CD4-positive, alpha-beta T cell treated with Interleukin-6 for 4 hours (primary cell): ENCODE measurements around the gene ITPRIPL2.

Experiments
- DNase-seq: peaks from one replicate; pipeline ENCODE4 v3.0.0-alpha.2; 2020; ENCODE audit warnings: mixed read lengths

ITPRIPL2 gene

DNA sequence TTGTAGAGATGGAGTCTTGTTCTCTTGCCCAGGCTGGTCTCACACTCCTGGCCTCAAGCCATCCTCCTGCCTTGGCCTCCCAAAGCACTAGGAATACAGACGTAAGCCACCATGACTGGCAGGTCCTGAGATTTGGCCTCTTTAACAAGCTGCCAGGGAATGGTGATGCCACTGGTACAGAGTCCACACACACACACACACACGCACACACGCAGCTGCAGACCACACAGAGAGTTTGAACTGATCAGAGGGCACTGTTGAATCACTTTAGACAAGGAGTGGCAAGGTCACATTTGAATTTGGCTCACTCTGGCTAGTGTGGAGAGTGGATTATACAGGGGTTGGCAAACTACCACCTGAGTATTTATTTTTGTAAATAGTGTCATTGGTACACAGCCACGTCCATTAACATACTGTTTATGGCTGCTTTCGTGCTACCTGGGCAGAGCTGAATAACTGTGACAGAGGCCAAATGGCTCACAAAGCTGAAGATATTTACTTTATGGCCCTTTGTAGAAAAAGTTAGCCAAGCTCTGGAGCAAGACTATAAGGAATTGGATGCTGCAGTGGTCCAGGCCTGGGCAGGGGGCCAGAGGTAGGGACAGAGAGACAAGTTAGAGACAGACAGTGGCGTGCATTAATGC lies 9.9 kb downstream of the ITPRIPL2 start:
- no peak for DNase-seq

DNA sequence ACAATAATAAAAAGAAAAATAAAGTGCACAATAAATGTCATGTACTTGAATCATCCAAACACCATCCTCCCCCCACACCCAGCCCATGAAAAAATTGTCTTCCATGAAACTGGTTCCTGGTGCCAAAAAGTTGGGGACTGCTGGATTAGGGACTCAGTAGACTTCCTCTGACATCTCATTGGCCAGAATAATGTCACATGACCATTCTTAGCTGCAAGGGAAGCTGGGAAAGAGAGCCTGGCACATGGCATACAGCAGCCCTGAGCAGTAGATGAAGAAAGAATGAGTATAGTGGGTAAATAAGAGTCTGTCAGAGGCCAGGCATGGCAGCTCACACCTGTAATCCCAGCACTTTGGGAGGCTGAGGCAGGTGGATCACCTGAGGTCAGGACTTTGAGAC lies 12.5 kb downstream of the ITPRIPL2 start:
- no peak for DNase-seq

DNA sequence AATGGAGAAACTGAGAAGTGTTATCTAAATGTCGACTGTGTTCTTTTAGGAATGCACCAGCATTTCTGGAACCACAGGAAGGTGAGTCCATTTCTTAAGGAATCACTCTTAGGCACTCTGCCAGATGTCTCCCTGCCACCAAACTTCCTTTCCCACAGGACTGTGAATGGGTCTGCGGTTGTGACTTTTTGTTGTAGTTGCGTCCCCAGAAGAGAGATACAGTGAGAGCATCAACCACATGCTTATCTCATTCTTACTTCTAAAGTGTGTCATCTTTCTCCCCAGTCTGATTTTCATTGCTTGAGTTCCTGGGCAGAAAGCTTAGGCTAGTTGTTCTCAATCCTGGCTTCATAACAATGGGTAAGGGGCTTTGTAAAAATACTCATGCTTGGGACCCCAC lies 13.4 kb downstream of the ITPRIPL2 start:
- no peak for DNase-seq

DNA sequence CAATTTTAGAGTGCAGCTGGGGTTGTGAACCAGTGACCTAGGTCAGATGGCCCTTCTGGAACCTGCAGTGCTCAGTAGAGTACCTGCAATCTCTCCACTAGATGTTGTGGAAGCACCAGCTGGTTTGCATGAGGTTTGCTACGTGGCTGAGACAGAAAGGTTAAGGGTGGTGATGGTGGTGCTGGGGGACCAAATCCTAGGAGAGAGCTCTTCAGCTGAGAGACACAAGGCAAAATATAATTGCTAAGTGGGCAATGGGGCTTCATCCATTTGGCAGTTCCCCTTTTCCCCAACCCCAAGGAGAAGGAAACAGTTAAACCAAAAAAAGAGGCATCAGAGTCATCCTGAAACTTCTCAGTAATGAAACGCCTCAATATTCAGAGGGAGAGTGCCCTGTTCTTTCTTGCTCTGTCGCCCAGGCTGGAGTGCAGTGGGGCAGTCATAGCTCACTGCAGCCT lies 13.9 kb downstream of the ITPRIPL2 start:
- DNase-seq = no peak

DNA sequence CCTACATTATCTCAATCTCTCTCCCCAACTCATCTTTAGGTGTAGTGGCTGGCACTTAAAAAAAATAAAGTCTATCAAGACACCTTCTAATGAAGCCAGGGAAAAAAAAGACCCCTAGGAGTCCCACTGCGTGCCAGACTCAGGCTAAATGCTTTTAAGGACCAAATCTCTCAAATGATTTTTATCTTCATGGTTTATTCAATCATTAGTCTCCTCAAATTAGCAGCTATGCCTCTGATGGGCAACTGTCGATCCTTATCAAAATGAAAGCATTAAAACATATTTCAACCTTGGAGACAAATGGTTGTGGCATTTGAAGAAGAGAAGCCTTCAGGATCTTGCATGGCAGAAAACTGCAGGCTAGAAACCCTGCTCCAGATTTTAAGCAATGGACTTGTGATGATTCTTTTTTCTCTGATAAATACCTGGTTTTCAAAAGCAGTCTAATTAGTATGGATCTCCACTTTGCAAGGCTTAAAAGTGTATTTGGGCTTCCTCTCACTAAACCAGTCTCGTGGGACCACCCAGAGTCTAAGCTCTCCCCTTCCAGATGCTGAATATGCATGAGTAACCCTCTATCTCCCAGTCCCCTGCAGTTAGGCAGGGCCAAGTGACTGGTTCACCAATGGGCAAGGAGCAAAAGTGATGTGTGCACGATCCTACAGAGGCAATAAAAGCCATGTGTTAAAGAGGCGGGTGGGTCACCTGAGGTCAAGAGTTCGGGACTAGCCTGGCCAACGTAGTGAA lies 14.9 kb downstream of the ITPRIPL2 start:
- DNase-seq = no peak

DNA sequence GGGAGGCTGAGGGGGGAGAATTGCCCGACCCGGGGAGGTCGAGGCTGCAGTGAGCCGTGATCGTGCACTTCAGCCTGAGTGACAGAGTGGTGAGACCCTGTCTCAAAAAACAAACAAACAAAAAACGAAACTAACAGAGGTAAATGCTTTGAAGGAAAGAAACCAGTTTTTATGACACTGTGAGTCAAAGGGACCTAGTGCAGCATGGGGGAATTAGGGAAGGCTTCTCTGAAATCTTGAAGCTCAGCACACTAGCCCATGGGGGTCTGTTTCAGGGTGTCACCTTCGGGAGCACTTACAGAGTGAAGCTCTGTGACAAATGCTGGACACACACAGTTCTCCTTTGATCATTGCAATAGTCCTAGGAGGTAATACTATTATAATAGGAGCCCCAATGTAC lies 16.6 kb downstream of the ITPRIPL2 start:
- no peak for DNase-seq

DNA sequence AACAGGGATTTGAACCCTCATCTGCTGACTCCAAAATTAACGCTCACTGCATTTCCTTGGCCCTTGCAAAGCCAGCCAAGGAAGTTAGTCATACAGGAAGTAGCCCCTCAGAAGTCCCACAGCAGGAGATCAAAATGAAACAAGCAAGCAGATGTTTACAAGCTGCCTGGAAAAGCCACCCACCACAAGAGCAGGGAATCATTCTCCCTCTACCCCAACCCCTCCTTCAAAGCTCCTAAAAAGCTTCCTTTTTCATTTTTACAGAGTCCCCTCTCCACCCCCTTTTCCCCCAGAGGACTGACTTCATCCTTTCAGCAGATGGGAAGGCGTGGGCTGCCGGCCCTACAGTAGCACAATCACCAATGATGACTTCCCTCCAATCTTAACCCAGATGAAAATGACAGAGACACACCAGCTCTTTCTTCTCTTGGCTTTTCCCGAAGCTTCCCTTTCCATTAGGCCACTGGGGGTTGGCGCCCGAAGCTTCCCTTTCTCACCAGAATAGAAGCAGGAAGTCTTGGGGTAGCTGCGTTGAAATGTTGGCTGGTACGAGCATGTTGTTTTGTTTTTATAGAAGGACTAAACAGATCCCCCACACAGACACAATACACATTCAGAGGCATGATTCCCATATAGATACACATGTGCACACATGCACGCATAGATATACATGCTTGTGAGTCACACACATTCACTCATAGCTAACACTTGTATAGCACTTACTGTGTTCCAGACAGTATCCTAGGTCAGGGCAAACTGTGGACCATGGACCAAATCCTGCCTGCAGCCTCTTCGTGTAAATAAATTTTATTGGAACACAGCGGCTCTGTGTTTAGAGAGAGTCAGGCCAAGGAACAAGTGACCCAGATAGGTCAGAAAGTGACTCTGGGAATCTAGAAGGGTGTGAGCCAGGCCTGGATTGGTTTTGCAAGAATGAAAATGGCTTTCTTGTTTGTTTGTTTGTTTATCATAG lies 17.4 kb downstream of the ITPRIPL2 start:
- DNase-seq = no peak

DNA sequence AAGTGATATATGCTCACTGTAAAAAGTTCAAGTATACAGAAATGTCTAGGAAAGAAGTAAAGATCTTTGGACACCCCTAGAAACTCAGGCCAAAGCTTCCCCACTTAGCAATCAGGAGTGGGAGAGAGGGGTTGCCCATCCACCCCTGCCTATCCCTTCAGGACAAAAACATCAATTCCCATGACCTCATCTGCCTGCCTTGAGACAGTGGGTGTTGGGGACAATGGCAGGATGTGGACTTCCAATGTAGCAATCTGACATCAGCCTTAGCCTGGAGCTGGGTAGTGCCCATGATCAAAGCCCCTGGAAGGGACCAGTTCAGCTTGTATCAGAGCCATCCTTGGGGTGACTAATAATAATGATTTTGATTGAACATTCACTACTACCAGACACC lies 18.1 kb downstream of the ITPRIPL2 start:
- no peak for DNase-seq

DNA sequence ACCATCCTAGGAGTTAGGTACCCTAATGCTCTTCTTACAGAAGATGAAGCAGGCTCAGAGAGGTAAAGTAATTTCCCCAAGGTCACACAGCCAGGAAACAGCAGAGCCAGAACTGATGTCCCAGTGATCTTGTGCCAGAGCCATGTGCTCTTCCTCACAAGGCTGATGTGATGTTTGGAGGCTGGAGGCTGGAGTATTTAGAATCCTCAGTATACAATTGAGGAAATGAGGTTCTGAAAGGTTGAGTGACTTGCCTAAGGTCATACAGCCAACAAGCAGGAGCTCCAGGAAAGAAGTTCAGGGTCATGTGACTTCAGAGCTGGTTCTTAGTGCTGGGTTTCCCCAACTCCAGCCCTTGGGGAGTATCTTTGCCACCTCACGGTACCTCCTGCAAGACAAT lies 18.5 kb downstream of the ITPRIPL2 start:
- no peak for DNase-seq

DNA sequence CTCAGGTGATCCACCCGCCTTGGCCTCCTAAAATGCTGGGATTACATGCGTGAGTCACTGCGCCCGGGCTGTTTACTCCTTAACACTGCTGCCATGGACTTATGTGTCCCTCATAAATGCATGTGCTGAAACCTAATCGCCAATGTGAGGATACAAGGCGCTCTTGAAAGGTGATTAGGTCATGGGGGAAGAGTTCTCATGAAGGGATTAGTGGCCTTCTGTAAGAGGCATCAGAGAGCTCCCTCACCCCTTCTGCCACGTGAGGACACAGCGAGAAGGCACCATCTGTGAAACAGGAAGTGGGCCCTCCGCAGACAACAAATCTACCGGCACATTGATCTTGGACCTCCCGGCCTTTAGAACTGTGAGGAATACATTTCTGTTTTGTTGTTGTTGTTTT lies 19.1 kb downstream of the ITPRIPL2 start:
- no peak for DNase-seq

DNA sequence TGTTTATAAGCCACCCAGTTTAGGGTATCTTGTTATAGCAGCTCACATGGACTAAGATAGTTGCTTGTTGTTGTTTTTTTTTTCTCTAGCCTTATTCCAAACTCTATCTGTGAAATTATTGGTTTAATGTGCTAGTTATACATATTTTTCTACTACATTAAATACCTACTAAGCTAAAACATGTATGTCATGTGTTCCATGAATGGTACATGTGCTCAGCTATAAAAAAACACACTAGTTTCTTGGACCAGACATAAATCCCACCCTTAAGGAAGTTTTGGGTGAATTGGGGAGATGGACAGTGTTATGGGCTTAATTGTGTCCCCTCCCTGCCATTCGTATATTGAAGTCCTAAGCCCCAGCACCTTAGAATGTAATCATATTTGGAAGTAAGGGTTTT lies 19.8 kb downstream of the ITPRIPL2 start:
- no peak for DNase-seq

DNA sequence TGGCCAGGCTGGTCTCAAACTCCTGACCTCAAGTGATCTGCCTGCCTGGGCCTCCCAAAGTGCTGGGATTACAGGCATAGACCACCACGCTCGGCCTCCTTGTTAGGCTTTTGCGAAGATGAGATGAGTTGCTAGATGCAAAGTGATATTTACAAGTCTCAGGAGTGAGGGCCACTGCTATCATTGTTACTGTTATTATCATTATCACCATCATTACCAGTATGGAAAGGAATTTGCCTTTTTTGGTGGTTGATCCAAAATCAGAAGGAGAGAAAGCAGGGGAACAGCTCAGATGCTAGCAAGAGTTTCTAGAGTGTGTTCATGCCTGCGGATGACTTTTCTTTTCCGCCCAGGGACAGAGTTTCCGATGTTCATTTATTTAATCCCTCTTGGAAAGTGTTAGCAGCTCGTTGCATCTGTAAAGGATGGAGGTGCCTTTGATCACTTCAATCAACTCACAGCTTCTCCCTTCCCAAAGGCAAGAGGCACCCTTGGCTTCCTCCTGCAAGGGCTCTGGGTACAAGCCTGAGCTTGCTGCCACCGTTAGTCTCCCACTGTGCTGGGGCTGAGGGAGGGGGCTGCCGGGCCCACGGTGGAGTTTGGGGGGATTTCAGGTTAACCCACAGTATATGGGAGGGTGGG lies 21.6 kb downstream of the ITPRIPL2 start:
- DNase-seq = no peak

DNA sequence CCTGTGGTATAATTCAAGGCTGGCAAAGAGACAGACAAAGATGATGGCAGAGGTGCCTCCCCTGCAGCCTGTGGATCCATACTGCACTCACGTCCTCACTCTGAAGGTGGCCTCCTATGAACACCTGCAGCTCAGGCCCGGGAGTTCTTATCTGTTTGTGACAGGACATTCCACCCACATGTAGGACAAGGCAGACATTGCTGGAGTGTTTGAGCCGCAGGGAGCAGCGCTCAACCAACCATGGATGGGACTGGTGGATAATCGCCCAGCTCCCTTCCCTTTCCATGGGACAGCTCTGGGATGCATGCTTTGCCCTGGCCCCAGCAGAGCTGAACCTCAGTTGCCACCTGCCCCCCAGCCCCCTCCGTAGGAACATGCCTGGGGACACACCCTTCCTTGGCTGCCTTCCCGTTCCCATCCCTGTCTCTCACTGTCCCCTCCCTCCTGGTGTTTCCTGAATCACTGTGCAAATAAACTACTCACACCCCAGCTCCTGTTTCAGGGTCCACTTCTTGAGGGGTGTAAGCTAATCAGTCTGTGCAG lies 22.2 kb downstream of the ITPRIPL2 start:
- no peak for DNase-seq

DNA sequence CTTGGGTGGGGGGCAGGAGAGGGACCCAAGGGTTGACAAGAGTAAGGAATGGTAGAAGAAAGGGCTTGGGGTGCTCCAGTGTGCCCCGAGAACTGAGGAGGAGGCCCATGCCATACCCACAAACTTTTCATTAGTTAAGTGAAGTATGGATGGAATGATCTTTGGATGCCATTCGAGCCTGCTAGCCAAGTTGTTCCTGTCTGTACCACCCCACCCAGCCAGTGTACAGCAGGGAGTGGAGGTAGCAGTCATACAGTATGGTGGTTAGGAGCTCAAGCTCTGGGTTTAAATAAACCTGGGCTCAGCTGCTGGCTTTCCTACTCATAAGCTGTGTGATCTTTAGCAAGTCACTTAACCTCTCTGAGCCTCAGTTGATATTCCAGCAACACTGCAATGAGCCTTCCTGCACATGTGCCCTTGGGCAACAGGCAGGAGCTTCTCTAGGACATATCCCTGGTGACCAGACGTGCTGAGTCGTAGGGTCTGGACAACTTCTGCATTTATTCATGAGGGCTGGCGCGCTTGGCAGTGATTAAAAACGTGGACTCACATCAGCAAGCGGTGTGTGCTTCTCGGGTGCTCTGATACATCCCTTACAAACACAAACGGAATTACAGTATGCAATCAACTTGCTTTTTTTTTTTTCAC lies 22.9 kb downstream of the ITPRIPL2 start:
- no peak for DNase-seq

DNA sequence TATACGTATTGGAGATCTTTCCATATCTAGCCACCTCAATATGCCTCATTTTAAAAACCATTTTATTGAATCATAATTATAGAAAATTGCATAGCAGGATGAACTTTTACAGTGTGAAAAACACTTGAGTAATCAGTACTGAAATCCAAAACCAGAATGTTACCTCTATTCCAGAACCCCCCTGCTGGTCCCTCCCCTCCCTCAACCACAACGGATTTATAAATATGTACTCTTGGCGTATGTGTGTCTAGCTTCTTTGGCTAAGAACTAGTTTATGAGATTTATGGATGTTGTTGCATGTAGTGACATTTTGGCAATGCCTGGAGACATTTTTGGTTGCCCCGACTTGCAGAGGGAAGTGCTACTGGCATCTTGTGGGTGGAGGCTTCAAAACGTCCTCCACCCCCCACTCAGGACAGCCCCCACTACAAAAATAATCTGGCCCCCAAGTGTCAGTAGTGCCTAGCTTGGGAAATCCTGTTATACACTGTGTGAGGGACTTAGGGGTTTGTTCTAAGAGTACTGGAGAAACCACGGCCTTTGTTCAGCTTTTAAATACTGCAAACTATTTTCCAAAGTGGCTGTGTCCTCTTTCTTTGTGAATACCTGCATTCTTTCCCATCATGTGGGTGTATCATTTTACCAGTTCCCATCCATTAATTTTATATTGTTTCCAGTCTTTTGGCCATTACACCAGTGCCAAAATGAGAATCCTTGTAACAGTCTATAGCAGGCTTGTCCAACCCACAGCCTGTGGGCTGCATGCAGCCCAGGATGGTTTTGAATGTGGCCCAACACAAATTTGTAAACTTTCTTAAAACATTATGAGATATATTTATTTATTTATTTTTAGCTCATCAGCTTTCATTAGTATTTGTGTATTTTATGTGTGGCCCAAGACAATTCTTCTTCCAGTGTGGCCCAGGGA lies 23.7 kb downstream of the ITPRIPL2 start:
- no peak for DNase-seq

DNA sequence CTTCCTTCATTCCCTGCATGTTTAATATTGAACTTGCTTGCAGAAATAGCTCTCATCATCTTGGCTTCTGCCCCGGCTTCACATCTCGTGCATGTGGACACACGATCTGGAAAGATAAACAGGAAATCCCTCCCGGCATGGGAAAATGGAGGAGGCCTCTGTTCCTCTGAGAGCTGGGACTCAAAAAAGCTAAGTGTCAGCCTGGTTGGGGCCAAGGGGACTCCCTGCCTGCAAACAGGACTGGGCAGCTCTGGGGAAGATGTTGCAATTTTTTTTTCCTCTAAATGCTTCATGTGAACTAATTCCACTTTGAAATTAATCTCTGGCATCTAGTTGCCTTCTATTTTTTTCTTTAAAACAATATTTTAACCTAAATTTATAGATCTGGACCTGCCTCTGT lies 24.8 kb downstream of the ITPRIPL2 start:
- DNase-seq = no peak

DNA sequence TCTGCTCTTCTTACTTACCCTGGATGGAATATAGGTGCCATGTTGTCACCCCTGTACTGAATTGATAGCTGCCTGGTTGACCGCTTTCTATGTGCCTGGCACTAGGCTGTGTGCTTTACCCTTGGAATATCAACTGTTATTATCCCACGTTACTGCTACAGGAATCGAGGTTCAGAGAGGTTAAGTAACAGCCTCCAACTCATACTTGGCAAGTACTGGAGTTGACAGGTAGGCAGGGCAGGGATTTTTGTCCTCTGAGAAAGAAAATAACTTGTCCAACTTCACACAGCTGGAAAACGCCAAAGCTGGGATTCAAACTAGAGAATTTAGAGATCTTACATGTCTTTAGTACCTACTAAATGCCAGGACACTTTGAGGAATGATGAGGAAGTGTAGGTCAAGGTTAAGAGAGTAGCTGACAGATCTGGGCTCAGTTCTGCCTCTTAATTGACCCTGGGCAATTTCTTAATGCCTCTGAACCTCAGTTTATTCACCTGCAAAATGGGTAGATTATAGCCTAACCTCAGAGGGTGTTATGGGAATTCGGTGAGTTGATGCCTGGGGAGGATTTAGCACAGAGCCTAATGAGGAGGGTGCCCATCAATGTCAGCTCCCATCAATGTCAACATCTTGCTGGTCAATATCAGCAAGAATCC lies 25.8 kb downstream of the ITPRIPL2 start:
- no peak for DNase-seq

DNA sequence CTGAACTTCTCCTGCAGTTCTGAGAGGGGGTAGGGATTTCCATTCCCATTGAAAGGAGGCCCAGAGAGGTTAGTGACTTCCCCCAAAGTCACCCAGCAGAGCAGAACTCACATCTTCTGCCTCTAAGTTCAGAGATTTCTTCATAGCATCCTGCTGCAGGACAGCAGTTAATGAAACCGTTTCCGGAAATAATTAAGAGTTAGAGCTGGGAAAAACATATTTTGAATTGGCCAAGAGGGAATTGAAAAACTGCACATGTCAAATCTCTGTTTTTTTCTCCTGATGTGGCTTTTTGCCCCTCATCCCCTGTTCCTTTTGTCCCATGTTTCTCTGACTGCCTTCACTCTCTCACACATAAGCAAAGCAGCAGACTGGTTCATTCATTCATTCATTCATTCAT lies 26.6 kb downstream of the ITPRIPL2 start:
- no peak for DNase-seq

DNA sequence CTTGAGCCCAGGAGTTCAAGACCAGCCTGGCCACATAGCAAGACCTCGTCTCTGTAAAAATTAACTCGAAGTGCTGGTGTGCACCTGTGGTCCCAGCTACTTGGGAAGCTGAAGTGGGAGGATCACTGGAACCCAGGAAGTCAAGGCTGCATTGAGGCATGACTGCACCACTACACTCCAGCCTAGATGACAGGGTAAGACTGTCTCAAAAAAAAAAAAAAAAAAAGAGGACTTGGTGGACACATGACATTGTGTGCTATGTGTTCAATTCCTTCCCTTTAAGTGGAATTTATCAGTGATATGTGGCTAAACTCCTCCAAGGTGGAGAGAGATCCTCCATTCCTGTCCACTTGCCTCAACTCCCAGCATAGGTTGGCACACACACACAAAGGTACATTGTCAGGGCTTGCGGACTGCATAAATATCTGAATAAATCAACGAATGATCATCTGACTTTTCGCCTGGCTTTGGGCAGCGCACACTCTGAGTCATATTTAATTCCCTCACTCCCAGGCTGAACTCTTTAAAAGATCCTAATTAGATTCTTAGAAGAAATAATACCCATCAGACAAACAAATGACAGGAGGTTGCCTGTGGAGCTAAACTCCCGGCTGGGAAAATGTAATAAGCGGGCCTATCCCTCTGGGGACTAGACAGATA lies 29.3 kb downstream of the ITPRIPL2 start:
- no peak for DNase-seq

DNA sequence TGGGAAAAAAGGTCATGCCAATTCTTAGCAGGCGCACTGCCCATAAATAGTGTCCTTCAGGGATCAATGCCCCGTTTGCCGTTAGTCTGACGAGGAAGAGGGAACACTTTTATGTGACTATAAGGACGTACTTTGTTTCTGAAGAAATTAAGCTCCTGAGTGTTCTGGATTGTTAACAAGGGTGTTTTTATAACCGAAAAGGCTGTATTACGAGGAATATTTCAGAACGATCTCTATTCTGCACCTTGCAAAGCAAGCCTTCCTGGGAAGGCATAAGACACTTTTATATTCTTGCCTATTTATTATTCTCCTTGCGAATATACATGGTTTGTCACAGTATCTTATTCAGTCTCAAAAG lies 29.8 kb downstream of the ITPRIPL2 start:
- no peak for DNase-seq
